ENCODE data around the gene FFAR4.

FFAR4 gene

GRCh38 chr10:93547522-93547921 is 18.9 kb upstream of the FFAR4 start:
- DNase-seq (ENCODE audit: low read depth): no peak
- no peak overlapping the region for H3K4me3 ChIP-seq (ENCODE audit: low read depth, low read length)
- no peak for TF ChIP-seq CTCF (IDR thresholded peaks at IDR 0.05; ENCODE audit: control insufficient read depth, extremely low read depth, insufficient read depth)

- H3K4me3 ChIP-seq (ENCODE audit: low read depth, low read length): no peak overlapping the region
- peak; percentile 50 for DNase-seq (ENCODE audit: low read depth)
- no peak for TF ChIP-seq CTCF (IDR thresholded peaks at IDR 0.05; ENCODE audit: control insufficient read depth, extremely low read depth, insufficient read depth)
Measured at GRCh38 chr10:93548376-93549071, 17.9 kb upstream of the FFAR4 start.

- no peak for TF ChIP-seq CTCF (IDR thresholded peaks at IDR 0.05; ENCODE audit: control insufficient read depth, extremely low read depth, insufficient read depth)
Measured at GRCh38 chr10:93550606-93551005, 15.9 kb upstream of the FFAR4 start.

GRCh38 chr10:93552780-93553179 is 13.7 kb upstream of the FFAR4 start:
- H3K4me3 ChIP-seq (ENCODE audit: low read depth, low read length): no peak overlapping the region
- DNase-seq (ENCODE audit: low read depth): no peak
- no peak for TF ChIP-seq CTCF (IDR thresholded peaks at IDR 0.05; ENCODE audit: control insufficient read depth, extremely low read depth, insufficient read depth)

More at GRCh38 chr10:93550606-93551005, 15.9 kb upstream of the FFAR4 start:
- H3K4me3 ChIP-seq (ENCODE audit: low read depth, low read length): no peak overlapping the region
- DNase-seq (ENCODE audit: low read depth): no peak

- H3K4me3 ChIP-seq (ENCODE audit: low read depth, low read length): no peak overlapping the region
- DNase-seq (ENCODE audit: low read depth): no peak
- TF ChIP-seq CTCF (IDR thresholded peaks at IDR 0.05; ENCODE audit: control insufficient read depth, extremely low read depth, insufficient read depth): no peak
Measured at GRCh38 chr10:93553482-93554315, 12.8 kb upstream of the FFAR4 start.

- DNase-seq (ENCODE audit: low read depth): no peak
- TF ChIP-seq CTCF (IDR thresholded peaks at IDR 0.05; ENCODE audit: control insufficient read depth, extremely low read depth, insufficient read depth): no peak
- no peak overlapping the region for H3K4me3 ChIP-seq (ENCODE audit: low read depth, low read length)
Measured at GRCh38 chr10:93554316-93554663, 12.2 kb upstream of the FFAR4 start.

Measured in LNCaP clone FGC (cell line).